ENCODE data around the gene RCOR1.

RCOR1 gene

DNA sequence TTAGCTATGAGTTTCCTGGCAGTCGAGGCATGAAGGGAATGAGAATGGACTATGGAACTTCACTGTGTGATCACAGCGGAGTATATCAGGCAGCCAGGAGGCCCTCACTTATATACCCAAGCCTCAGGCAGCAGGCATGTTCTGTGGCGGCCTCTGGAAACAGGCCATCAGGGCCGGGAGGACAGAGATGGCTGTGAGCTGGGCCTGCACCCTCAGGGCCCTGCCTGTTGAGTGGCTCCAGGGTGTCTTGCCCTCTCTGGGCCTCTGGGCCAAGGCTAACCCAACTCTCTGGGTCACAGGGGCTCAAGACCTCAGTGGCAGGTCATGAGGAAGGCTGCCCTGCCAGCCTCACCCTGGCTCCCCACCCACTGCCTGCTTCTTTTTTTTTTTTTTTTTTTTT is 33.9 kb upstream of the RCOR1 start:
- ChIA-PET POLR2A (no interaction called here), CTCF (interaction anchor here (0.6 kb wide), 2 partner anchors 17 to 231 kb away, joined by 3 read pairs; no protein-coding TSS in a partner anchor)
- DNase-seq (ENCODE audit: extremely low spot score): no peak
- no peak for TF ChIP-seq ZNF384 (IDR thresholded peaks at IDR 0.05)
- no peak for TF ChIP-seq LEF1 (IDR thresholded peaks at IDR 0.05; ENCODE audit: borderline replicate concordance)
- TF ChIP-seq BHLHE40 (IDR thresholded peaks at IDR 0.05; ENCODE audit: borderline replicate concordance): no peak
- no peak for TF ChIP-seq CTBP1 (IDR thresholded peaks at IDR 0.05; ENCODE audit: borderline replicate concordance)
- no peak for TF ChIP-seq L3MBTL2 (conservative IDR thresholded peaks at IDR 0.05)
- no peak for TF ChIP-seq FOXK2 (IDR thresholded peaks at IDR 0.05)
- no peak for TF ChIP-seq ARNT (IDR thresholded peaks at IDR 0.05)
- TF ChIP-seq NFRKB (IDR thresholded peaks at IDR 0.05): no peak
- TF ChIP-seq ELF4 (IDR thresholded peaks at IDR 0.05): no peak
- TF ChIP-seq SUZ12 (IDR thresholded peaks at IDR 0.05): no peak
- TF ChIP-seq HDGF (IDR thresholded peaks at IDR 0.05; ENCODE audit: borderline replicate concordance): no peak
- no peak for TF ChIP-seq TARDBP (IDR thresholded peaks at IDR 0.05)
- TF ChIP-seq FOXM1 (IDR thresholded peaks at IDR 0.05; ENCODE audit: borderline replicate concordance): no peak
- no peak for TF ChIP-seq FOXA1 (IDR thresholded peaks at IDR 0.05)
- TF ChIP-seq SP1 (IDR thresholded peaks at IDR 0.05): no peak
- TF ChIP-seq, protein P1, sequence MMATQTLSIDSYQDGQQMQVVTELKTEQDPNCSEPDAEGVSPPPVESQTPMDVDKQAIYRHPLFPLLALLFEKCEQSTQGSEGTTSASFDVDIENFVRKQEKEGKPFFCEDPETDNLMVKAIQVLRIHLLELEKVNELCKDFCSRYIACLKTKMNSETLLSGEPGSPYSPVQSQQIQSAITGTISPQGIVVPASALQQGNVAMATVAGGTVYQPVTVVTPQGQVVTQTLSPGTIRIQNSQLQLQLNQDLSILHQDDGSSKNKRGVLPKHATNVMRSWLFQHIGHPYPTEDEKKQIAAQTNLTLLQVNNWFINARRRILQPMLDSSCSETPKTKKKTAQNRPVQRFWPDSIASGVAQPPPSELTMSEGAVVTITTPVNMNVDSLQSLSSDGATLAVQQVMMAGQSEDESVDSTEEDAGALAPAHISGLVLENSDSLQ (IDR thresholded peaks at IDR 0.05): no peak

DNA sequence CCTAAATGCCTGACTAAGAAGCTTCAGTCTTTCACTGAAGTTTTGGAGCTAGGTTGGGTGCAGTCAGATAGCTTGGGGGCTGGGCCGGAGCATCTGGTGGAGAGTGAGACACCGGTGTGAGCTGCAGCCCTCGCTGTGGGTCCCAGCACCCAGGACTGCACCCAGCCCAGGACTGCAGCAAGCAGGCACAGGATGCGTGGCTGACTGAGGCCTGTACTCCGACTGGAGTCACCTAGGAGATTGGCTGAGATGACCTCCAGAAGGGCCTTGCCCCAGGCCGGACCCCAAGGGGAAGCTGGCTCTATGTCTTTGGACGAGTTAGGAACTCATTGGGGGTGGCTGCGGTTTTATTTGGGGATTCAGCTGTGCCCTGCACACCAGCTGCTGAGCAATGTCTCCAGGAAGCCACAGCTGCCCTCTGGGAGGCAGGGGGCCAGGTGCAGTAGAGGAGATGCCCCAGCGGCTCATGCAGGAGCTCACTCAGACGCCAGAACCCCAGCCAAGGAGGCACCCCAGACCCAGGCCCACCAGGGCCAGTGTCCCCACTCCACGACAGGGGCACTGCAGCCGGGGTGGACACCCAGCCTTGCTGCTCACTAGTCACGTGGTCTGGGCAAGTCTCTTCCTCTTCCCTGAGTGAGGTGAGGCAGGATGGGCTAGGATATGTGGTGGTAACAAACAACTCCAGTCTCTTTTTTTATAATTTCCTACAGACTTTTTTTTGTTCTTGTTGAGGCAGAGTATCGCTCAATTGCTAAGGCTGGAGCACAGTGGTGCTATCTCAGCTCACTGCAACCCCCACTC is 31.8 kb upstream of the RCOR1 start:
- TF ChIP-seq FOXK2 (IDR thresholded peaks at IDR 0.05) (no peak), SP1 (IDR thresholded peaks at IDR 0.05) (no peak), ELF4 (IDR thresholded peaks at IDR 0.05) (no peak), FOXA1 (IDR thresholded peaks at IDR 0.05) (no peak), LEF1 (IDR thresholded peaks at IDR 0.05; ENCODE audit: borderline replicate concordance) (no peak)
- TF ChIP-seq, protein P1 (IDR thresholded peaks at IDR 0.05): no peak
- CTCF ChIA-PET: interaction anchor here (0.5 to 0.9 kb wide), 3 partner anchors 36 to 180 kb away, joined by 3 to 5 read pairs (median 3); no protein-coding TSS in a partner anchor
- no peak for DNase-seq (ENCODE audit: extremely low spot score)
- POLR2A ChIA-PET: interaction anchor here (0.9 kb wide), 1 partner anchor 14 kb away, joined by 3 read pairs; no protein-coding TSS in a partner anchor

DNA sequence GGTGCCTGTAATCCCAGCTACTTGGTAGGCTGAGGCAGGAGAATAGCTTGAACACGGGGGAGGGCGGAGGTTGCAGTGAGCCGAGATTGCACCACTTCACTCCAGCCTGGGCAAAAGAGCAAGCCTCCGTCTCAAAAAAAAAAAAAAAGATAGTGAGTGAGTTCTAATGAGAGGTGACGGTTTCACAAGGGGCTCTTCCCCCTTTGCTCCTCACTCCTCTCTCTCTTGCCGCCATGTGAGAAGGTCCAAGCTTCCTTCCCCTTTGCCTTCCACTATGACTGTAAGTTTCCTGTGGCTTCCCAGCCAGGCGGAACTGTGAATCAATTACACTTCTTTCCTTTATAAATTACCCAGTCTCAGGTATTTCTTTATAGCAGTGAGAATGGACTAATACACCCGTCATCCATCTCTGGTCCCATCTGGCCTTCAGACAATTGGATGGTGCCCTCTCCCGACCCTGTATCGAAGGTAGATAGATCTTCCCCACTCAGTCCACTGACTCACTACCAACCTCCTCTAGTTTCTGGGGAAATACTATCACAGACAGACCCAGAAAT is 27.0 kb upstream of the RCOR1 start:
- POLR2A ChIA-PET: interaction anchor here (0.7 to 1.2 kb wide), 2 partner anchors 9 to 55 kb away, joined by 3 read pairs; no protein-coding TSS in a partner anchor

DNA sequence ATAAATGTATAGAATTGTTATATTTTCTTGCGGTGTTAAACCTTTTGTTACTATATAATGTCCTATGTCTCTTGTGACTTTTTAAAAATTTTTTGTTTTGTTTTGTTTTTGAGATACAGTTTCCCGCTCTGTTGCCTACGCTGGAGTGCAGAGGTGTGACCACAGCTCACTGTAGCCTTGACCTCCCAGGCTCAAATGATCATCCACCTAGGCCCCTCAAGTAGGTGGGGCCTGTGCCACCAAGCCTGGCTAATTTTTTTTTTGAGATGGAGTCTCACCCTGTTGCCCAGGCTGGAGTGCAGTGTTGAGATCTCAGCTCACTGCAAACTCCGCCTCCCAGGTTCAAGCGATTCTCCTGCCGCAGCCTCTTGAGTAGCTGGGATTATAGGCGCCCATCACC is 26.5 kb upstream of the RCOR1 start:
- ChIA-PET CTCF (no interaction called here), POLR2A (interaction anchor here (0.7 to 1.2 kb wide), 2 partner anchors 9 to 56 kb away, joined by 3 read pairs; no protein-coding TSS in a partner anchor)
- TF ChIP-seq FOXA1 (IDR thresholded peaks at IDR 0.05) (no peak), SP1 (IDR thresholded peaks at IDR 0.05) (no peak), L3MBTL2 (conservative IDR thresholded peaks at IDR 0.05) (no peak), HDGF (IDR thresholded peaks at IDR 0.05; ENCODE audit: borderline replicate concordance) (no peak), ARNT (IDR thresholded peaks at IDR 0.05) (no peak), FOXM1 (IDR thresholded peaks at IDR 0.05; ENCODE audit: borderline replicate concordance) (no peak), NFRKB (IDR thresholded peaks at IDR 0.05) (no peak), FOXK2 (IDR thresholded peaks at IDR 0.05) (no peak), SUZ12 (IDR thresholded peaks at IDR 0.05) (no peak), ELF4 (IDR thresholded peaks at IDR 0.05) (no peak), ZNF384 (IDR thresholded peaks at IDR 0.05) (no peak), BHLHE40 (IDR thresholded peaks at IDR 0.05; ENCODE audit: borderline replicate concordance) (no peak), LEF1 (IDR thresholded peaks at IDR 0.05; ENCODE audit: borderline replicate concordance) (no peak), TARDBP (IDR thresholded peaks at IDR 0.05) (no peak)
- TF ChIP-seq, protein P1 (IDR thresholded peaks at IDR 0.05): no peak
- no peak for DNase-seq (ENCODE audit: extremely low spot score)

More for the DNA sequence above, 27.0 kb upstream of the RCOR1 start:
- CTCF ChIA-PET: no interaction called here
- no peak for DNase-seq (ENCODE audit: extremely low spot score)
- TF ChIP-seq SP1 (IDR thresholded peaks at IDR 0.05) (no peak), ZNF384 (IDR thresholded peaks at IDR 0.05) (no peak), FOXM1 (IDR thresholded peaks at IDR 0.05; ENCODE audit: borderline replicate concordance) (no peak), CTBP1 (IDR thresholded peaks at IDR 0.05; ENCODE audit: borderline replicate concordance) (no peak), ELF4 (IDR thresholded peaks at IDR 0.05) (no peak), LEF1 (IDR thresholded peaks at IDR 0.05; ENCODE audit: borderline replicate concordance) (no peak), NFRKB (IDR thresholded peaks at IDR 0.05) (no peak), HDGF (IDR thresholded peaks at IDR 0.05; ENCODE audit: borderline replicate concordance) (no peak), SUZ12 (IDR thresholded peaks at IDR 0.05) (no peak), BHLHE40 (IDR thresholded peaks at IDR 0.05; ENCODE audit: borderline replicate concordance) (no peak), ARNT (IDR thresholded peaks at IDR 0.05) (no peak), L3MBTL2 (conservative IDR thresholded peaks at IDR 0.05) (no peak), TARDBP (IDR thresholded peaks at IDR 0.05) (no peak), FOXK2 (IDR thresholded peaks at IDR 0.05) (no peak), FOXA1 (IDR thresholded peaks at IDR 0.05) (no peak)
- TF ChIP-seq, protein P1 (IDR thresholded peaks at IDR 0.05): no peak
